GM18951 (cell line): ENCODE data around the gene WDFY4.

Experiments
- POLR2A ChIP-seq: IDR thresholded peaks from 4 replicates; pipeline ENCODE4 v1.6.1; 2011; ENCODE audit warnings: mild to moderate bottlenecking; ENCODE audit not compliant: insufficient read length, insufficient read depth; ENCODE audit errors: extremely low read depth
- in situ Hi-C: fragments of 300-500 bp; cut with MboI; formaldehyde crosslinking; loops from one replicate; pipeline ENCODE4 v1.12.0; 2022; ENCODE audit warnings: low sequenced_read_pairs, mixed read lengths, inconsistent platforms; ENCODE audit not compliant: unreplicated experiment

WDFY4 gene

GRCh38 chr10:48700493-48700892 is 15.8 kb downstream of the WDFY4 start:
- in situ Hi-C loops, result loop anchor here (10.0 kb wide), 1 partner anchor 46 kb away; no protein-coding TSS in a partner anchor
- TF ChIP-seq POLR2A, result no peak

DNA sequence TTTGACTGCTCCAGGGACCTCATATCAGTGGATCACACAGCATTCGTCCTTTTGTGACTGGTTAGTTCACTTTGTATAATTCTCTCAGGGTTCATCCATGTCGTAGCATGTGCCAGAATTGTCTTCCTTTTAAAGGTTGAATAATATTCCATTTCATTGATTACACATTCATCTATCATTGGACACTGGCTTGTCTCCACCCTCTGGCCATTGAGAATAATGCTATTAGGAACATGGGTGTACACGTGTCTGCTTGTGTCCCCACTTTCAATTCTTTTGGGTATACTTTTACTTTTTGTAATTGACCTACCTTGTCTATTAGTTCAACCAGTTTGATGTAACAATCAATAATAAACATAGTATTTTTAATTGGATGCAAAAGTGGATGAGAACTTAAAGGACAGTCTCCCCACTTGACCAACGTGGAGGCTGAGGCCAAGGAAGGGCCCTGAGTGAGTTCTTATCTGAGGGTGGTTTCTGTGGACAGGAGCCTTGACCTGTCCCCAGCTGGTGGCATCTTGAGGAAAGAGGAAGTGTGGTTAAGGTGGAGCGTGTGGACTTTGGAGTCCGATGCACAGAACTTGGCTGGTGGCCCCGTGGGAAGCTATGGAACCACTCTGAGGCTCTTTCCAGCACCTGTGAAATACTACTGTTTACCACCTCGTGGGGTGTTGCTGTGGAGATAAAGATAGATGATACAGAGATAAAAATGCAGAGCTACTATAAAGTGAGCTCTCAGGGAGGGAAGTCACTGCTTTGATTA is 16.6 kb downstream of the WDFY4 start:
- in situ Hi-C loops, result loop anchor here (10.0 kb wide), 1 partner anchor 47 kb away; no protein-coding TSS in a partner anchor
- TF ChIP-seq POLR2A, result no peak

- TF ChIP-seq POLR2A, result no peak
- in situ Hi-C loops, result loop anchor here (10.0 kb wide), 1 partner anchor 47 kb away; no protein-coding TSS in a partner anchor
Observed at GRCh38 chr10:48701941-48702340, 17.3 kb downstream of the WDFY4 start.

DNA sequence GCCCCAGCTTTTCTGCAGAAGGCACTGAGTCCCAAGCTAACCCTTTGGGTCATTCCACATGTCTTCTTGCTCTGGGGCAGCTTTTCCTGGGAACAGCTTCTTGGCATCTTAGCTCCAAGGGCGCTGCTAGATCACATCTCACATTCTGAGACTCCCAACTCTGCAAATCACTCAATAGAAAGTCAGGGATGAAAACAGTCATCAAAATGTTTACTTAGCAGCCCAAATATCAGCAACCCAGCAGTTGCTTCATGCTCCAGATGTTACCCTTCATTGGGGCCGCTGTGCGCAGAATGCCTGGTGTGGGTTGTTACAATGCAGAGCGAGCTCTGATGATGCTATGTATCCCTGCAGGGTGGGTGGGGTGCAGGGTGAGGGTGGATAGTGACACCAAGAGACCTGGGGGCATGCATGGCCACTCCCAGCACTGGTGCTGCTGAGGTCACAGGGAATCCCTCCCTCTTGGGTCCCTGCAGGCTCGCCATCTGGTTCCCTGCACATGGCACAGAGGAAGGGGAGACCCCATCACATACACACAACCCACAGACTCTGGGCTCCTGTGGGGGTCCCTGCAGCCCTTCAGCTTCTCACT is 19.0 kb downstream of the WDFY4 start:
- in situ Hi-C loops, result loop anchor here (10.0 kb wide), 1 partner anchor 49 kb away; no protein-coding TSS in a partner anchor
- TF ChIP-seq POLR2A, result no peak

DNA sequence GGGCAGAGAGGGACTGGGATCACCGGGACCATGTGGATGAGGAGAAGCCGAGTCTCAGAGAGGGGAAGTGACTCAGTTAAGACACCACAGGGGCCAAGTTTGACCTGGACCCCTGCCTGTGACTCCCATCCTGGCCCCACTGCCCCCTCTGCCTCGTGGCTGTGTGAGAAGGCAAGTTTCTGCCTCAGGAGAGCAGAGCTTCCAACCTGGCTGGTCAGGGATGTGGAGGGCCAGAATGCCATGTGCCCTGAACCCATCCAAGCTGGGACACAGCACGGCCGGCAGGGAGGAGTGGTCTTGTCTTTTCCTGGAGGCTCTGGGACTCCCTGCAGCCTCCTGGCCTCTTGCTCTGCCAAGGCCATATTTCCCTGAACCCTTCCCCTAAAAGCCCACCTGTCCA is 19.5 kb downstream of the WDFY4 start:
- TF ChIP-seq POLR2A, result no peak
- in situ Hi-C loops, result loop anchor here (10.0 kb wide), 1 partner anchor 49 kb away; no protein-coding TSS in a partner anchor

GRCh38 chr10:48705401-48705938 is 20.8 kb downstream of the WDFY4 start:
- in situ Hi-C loops, result loop anchor here (10.0 kb wide), 1 partner anchor 51 kb away; no protein-coding TSS in a partner anchor
- no peak for TF ChIP-seq POLR2A

DNA sequence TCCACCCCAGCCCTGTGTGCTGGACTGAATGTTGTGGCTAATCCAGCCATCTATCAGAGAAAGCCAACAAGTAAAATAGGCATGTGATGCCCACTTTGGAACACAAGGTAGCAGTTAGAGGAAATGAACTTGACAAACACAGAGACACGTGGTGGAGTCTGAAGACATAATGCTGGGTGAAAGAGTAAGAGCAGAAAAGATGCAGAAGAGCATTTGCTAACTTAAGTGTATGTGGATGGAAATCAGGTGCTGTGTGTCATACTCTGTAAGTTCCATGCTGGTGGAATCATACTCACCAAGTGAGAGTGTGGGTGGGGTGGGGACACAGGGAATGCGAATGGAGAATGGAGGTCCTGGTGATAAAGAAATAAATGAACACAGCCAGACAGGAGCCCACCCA is 22.8 kb downstream of the WDFY4 start:
- TF ChIP-seq POLR2A, result no peak

GRCh38 chr10:48708144-48708543 is 23.5 kb downstream of the WDFY4 start:
- in situ Hi-C loops, result loop anchor here (10.0 kb wide), 1 partner anchor 53 kb away; no protein-coding TSS in a partner anchor
- no peak for TF ChIP-seq POLR2A

More for the DNA sequence above, 22.8 kb downstream of the WDFY4 start:
- in situ Hi-C loops, result loop anchor here (10.0 kb wide), 1 partner anchor 53 kb away; no protein-coding TSS in a partner anchor

DNA sequence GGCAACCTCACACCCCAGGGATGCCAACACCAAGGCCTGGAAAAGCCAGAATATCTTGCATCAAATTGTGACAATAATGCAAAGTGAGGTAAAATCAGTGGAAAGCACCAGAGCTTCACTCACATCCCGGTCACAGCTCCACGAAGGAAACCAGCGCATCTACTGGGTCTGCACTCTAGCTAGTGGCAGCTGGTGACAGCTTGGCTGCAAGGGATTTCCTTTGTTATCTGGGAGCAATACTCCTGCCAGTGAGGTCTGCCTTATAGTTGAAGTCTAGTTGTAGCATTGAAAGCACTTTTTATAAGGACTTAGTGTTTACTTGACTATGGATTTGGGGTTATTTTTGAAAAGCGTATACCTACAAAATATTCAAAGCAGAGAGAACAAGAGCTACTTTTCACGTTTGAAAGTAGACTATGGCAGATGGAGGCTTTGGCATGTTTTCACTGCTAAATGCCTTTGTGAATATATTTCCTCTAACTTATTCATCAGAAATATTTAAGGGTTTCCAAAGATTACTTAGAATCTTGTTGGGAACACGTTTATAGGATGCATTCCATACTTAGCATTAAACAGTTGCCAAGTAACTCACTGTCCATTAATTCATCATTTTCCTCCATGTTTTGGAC is 26.1 kb downstream of the WDFY4 start:
- no peak for TF ChIP-seq POLR2A
- in situ Hi-C loops, result no loop called here

DNA sequence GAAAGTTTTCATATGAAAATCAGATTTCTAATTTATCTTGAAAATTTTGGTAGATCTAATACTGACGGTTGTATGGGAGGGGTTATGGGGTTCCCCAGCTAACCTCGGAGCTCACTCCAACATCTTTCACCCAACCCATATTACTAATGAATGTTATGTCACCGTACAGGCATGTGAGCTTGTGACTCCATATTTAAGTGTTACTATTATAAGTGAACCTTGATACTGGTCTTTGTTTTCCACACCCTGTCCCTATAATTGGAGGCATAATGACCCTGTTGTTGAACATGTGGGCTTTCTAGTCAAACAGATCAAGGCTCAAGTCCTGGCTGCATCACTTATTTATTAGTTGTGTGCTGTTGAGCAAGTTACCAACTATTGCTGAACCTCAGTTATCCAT is 27.2 kb downstream of the WDFY4 start:
- TF ChIP-seq POLR2A, result no peak
- in situ Hi-C loops, result no loop called here

- TF ChIP-seq POLR2A, result no peak
- in situ Hi-C loops, result no loop called here
Observed at GRCh38 chr10:48714088-48714487, 29.4 kb downstream of the WDFY4 start.

DNA sequence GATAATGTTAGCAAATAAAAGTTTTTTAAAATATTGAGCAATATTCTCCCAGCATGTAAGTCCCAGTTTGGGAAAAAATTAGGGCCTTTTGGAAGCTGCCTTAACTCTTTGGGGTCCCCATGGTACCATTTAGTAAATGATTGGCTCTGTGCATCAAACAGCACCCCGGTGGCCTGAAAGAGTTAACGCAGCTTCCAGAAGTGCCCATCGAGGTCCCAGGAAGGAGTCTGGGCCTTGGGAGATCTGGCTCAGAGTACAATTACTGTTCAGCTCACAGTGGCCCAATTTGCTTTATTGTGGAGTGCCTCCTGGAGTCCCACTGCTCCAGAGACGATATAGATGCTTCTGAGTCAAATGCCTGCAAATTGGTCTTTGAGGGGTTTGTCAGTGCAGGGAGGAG is 31.7 kb downstream of the WDFY4 start:
- in situ Hi-C loops, result no loop called here
- TF ChIP-seq POLR2A, result no peak

DNA sequence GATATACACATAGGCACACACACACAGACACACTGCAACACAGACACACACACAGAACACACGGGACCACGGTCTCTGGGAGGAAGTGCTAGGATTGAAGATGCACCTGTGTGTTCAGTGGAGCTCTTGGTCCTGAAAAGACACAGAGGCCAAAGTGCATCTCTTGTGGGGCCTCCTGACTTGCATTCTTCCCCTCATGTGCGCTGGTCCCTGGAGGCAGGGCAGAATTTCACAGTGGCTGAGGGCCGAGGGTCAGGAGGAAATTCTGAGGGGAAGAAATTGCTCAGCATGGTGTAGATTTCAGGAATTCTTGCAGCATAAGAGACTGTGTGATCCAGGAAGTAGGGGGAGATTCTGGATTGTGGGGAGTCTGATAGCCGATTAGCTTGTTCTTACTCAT is 35.9 kb downstream of the WDFY4 start:
- in situ Hi-C loops, result no loop called here
- no peak for TF ChIP-seq POLR2A
